H1 (cell line): ENCODE data around the gene CACNA1G.

Experiments
- EZH2 ChIP-seq: fragments of 200-600 bp; sonication (generic); IDR thresholded peaks from 2 replicates; pipeline ENCODE4 v1.7.1; 2012; ENCODE audit warnings: low read depth, mild to moderate bottlenecking, moderate library complexity, low read length, inconsistent platforms; ENCODE audit not compliant: severe bottlenecking
- GABPA ChIP-seq: IDR thresholded peaks from 2 replicates; pipeline ENCODE4 v1.6.1; 2011; ENCODE audit warnings: mild to moderate bottlenecking, low read length, moderate library complexity, borderline replicate concordance; ENCODE audit not compliant: insufficient read depth
- JUND ChIP-seq: IDR thresholded peaks from 2 replicates; pipeline ENCODE4 v1.6.1; 2011; ENCODE audit warnings: mild to moderate bottlenecking, improper control_type of control experiment, low read length
- NANOG ChIP-seq: IDR thresholded peaks from 2 replicates; pipeline ENCODE4 v1.6.1; 2011; ENCODE audit warnings: low read length, low read depth, mild to moderate bottlenecking, inconsistent platforms; ENCODE audit not compliant: insufficient read depth, poor library complexity, severe bottlenecking
- POLR2A ChIP-seq, 2 experiments: IDR thresholded peaks; 1 replicate in 1 of 2; 2 replicates in 1 of 2; pipeline ENCODE4 v1.6.1; 2011; ENCODE audit warnings: low read depth in 2 of 2, low read length in 2 of 2, mild to moderate bottlenecking in 2 of 2; ENCODE audit errors: control extremely low read depth in 1 of 2
- POLR2AphosphoS5 ChIP-seq: IDR thresholded peaks from 2 replicates; pipeline ENCODE4 v1.6.1; 2011; ENCODE audit warnings: low read depth, low read length
- TBP ChIP-seq: IDR thresholded peaks from 2 replicates; pipeline ENCODE4 v1.6.1; 2011; ENCODE audit warnings: low read depth, low read length, improper control_type of control experiment
- ZNF274 ChIP-seq: IDR thresholded peaks from 2 replicates; pipeline ENCODE4 v1.7.0; 2012; ENCODE audit warnings: low read length, borderline replicate concordance; ENCODE audit errors: extremely low read depth
- TF ChIP-seq, protein P1 (sequence below), 3 experiments: IDR thresholded peaks; 1 replicate in 2 of 3; 2 replicates in 1 of 3; pipeline versions ENCODE4 v1.5.1 to v1.6.1; 2011; ENCODE audit warnings: low read length in 3 of 3, mild to moderate bottlenecking in 3 of 3, inconsistent platforms in 2 of 3, low read depth in 1 of 3, moderate library complexity in 1 of 3; ENCODE audit not compliant: insufficient read depth in 1 of 3; ENCODE audit errors: control extremely low read depth in 1 of 3
- TF ChIP-seq, protein P2 (sequence below): IDR thresholded peaks from 2 replicates; pipeline ENCODE4 v1.6.1; 2012; ENCODE audit warnings: inconsistent platforms

DNA sequence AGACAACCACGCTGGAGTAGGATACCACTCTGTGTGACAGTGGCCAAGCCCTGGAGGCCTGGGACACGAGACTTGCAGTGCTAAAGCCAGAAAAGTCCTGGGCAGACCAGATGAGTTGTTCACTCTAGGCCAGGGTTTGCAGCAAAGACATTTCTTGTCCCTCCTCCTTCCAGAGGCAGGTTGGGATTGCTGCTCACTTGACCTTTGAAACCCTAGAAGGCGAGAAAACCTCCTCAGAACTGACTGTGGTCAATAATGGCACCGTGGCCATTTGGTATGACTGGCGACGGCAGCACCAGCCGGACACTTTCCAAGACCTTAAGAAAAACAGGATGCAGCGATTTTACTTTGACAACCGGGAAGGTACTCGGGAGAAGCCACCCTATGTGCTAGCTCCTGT is 37.7 kb upstream of the CACNA1G start:
- TF ChIP-seq, protein P1, sequence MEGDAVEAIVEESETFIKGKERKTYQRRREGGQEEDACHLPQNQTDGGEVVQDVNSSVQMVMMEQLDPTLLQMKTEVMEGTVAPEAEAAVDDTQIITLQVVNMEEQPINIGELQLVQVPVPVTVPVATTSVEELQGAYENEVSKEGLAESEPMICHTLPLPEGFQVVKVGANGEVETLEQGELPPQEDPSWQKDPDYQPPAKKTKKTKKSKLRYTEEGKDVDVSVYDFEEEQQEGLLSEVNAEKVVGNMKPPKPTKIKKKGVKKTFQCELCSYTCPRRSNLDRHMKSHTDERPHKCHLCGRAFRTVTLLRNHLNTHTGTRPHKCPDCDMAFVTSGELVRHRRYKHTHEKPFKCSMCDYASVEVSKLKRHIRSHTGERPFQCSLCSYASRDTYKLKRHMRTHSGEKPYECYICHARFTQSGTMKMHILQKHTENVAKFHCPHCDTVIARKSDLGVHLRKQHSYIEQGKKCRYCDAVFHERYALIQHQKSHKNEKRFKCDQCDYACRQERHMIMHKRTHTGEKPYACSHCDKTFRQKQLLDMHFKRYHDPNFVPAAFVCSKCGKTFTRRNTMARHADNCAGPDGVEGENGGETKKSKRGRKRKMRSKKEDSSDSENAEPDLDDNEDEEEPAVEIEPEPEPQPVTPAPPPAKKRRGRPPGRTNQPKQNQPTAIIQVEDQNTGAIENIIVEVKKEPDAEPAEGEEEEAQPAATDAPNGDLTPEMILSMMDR (IDR thresholded peaks at IDR 0.05; ENCODE audit: control extremely low read depth in 1 of 3, insufficient read depth in 1 of 3, low read depth in 1 of 3, low read length in 3 of 3): no peak
- TF ChIP-seq, protein P2, sequence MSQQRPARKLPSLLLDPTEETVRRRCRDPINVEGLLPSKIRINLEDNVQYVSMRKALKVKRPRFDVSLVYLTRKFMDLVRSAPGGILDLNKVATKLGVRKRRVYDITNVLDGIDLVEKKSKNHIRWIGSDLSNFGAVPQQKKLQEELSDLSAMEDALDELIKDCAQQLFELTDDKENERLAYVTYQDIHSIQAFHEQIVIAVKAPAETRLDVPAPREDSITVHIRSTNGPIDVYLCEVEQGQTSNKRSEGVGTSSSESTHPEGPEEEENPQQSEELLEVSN: no peak
- TF ChIP-seq NANOG (no peak), GABPA (no peak), POLR2AphosphoS5 (no peak), POLR2A (IDR thresholded peaks at IDR 0.05; ENCODE audit: control extremely low read depth in 1 of 2, low read depth in 2 of 2, low read length in 2 of 2) (no peak), TBP (no peak), ZNF274 (no peak), EZH2 (no peak), JUND (no peak)
